ENCODE results near the gene SMARCA4.
"Not testable (repeated sequence)": the region's sequence is repeated elsewhere in the genome, so short reads cannot be mapped to it uniquely, and the experiment has no call there.

The SMARCA4 gene

DNA sequence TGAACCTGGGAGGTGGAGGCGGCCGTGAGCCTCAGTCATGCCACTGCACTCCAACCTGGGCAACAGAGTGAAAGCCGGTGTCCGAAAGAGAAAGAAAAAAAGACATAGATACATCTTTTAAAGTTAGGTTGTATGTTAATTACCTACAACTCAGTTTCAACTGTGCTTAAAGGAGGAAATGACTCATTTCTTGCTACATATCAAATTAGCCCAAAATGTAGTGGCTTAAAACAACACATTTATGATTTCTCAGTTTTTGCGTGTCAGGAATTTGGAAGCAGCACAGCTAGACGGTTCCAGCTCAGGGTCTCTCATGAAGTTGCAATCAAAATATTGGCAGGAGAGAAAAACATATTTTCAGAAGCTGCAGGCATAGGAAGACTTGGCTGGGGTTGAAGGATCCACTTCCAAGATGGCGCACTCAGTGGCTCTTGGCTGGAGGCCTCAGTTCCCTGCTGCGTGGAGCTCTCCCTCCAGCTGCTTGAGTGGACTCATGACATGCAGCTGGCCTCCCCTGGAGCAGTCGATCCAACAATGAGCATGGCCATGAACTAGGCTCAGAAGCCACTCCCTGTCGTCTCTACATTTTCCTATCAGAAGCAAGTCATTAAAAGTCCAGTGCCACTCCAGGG is 135.5 kb downstream of the SMARCA4 start:
- Mint-ChIP-seq H3K4me1 (peaks cover 61% of the 10 kb centered on the region), H3K27me3 (no peaks in the 10 kb centered on the region), H3K9me3 (peaks cover 5% of the 10 kb centered on the region), H3K27ac (peak overlapping the region; percentile 99), H3K4me3 (peak overlapping the region; percentile 88), H3K36me3 (peaks cover 19% of the 10 kb centered on the region)

GRCh38 chr19:11097367-11097766 is 136.5 kb downstream of the SMARCA4 start:
- Mint-ChIP-seq H3K36me3 (peaks cover 19% of the 10 kb centered on the region), H3K4me3 (peak overlapping the region; percentile 26), H3K27ac (peak overlapping the region; percentile 35), H3K4me1 (peaks cover 52% of the 10 kb centered on the region)
- H3K27me3 Mint-ChIP-seq, H3K9me3 Mint-ChIP-seq: not testable (repeated sequence)

DNA sequence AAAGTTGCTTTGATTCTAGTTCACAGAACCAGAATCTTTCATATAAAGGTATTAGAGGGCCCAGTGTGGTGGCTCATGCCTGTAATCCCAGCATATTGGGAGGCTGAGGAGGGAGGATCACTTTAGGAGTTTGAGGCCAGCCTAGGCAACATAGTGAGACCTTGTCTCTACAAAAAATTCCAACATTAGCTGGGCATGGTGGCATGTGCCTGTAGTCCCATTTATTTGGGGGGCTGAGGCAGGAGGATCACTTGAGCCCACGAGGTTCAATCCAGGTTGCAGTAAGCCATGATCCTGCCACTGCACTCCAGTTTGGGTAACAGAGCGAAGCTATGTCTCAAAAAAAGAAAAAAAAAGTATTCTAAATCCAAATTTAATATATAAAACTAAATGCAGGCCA is 137.5 kb downstream of the SMARCA4 start:
- H3K9me3 Mint-ChIP-seq = peaks cover 5% of the 10 kb centered on the region
- H3K4me3 Mint-ChIP-seq = no peak overlapping the region
- H3K4me1 Mint-ChIP-seq = peaks cover 44% of the 10 kb centered on the region
- H3K36me3 Mint-ChIP-seq = peaks cover 19% of the 10 kb centered on the region
- no peak overlapping the region for H3K27ac Mint-ChIP-seq
- no peaks in the 10 kb centered on the region for H3K27me3 Mint-ChIP-seq

DNA sequence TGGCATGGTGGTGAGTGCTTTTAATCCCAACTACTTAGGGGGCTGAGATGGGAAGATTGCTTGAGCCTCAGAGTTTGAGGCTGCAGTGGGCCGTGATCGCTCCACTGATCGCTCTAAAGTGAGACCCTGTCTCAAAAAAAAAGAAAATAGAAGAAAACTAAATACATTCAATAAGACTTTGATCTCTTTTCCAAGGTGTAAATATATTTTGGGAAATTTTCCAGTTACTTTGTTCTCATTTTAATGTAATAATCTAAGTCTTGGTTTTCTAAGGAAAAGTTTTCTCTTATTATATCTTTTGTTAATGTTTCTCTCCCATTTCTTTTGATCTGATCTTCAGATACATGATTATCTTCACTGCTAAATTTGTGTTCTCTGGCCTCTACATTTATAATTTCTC is 138.0 kb downstream of the SMARCA4 start:
- Mint-ChIP-seq H3K4me3 (no peak overlapping the region), H3K27ac (no peak overlapping the region), H3K9me3 (peaks cover 5% of the 10 kb centered on the region), H3K36me3 (peaks cover 19% of the 10 kb centered on the region), H3K4me1 (peaks cover 39% of the 10 kb centered on the region), H3K27me3 (no peaks in the 10 kb centered on the region)

DNA sequence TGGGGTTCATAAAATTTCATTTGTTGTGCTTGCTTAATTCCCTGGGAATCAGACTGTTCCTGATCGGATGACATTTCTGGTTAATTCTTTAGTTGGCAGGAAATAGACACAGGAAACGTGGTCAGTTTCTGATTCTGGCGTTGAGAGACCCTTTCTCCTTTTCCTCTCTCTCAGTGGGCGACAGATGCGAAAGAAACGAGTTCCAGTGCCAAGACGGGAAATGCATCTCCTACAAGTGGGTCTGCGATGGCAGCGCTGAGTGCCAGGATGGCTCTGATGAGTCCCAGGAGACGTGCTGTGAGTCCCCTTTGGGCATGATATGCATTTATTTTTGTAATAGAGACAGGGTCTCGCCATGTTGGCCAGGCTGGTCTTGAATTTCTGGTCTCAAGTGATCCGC is 139.2 kb downstream of the SMARCA4 start:
- Mint-ChIP-seq H3K36me3 (peaks cover 19% of the 10 kb centered on the region), H3K9me3 (peaks cover 5% of the 10 kb centered on the region), H3K27me3 (no peaks in the 10 kb centered on the region), H3K4me3 (no peak overlapping the region), H3K27ac (peak overlapping the region; percentile 51), H3K4me1 (peaks cover 32% of the 10 kb centered on the region)

GRCh38 chr19:11101057-11101456 is 140.2 kb downstream of the SMARCA4 start:
- Mint-ChIP-seq H3K4me1 (peaks cover 24% of the 10 kb centered on the region), H3K27ac (peak overlapping the region; percentile 17), H3K27me3 (no peaks in the 10 kb centered on the region), H3K9me3 (peaks cover 5% of the 10 kb centered on the region), H3K4me3 (no peak overlapping the region), H3K36me3 (peaks cover 20% of the 10 kb centered on the region)

GRCh38 chr19:11102944-11103343 is 142.1 kb downstream of the SMARCA4 start:
- Mint-ChIP-seq H3K4me3 (no peak overlapping the region), H3K27ac (no peak overlapping the region), H3K27me3 (no peaks in the 10 kb centered on the region), H3K36me3 (peaks cover 15% of the 10 kb centered on the region), H3K9me3 (no peaks in the 10 kb centered on the region), H3K4me1 (peaks cover 11% of the 10 kb centered on the region)

DNA sequence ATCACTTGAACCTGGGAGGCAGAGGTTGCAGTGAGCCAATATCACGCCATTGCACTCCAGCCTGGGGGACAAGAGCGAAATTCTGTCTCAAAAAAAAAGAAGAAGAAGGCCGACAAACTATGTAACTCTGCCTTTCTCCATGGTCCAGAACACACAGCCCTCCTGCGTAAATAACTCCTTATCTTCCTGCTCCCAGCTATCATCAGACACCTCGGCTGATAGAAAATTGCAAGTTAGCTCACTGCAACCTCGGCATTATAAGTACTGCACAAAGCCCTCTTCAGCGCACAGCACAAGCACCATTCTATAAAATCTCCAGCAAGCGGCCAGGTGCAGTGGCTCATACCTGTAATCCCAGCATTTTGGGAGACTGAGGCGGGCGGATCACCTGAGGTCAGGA is 142.8 kb downstream of the SMARCA4 start:
- H3K36me3 Mint-ChIP-seq = peaks cover 17% of the 10 kb centered on the region
- H3K27ac Mint-ChIP-seq, H3K4me3 Mint-ChIP-seq, H3K9me3 Mint-ChIP-seq, H3K27me3 Mint-ChIP-seq: not testable (repeated sequence)
- peaks cover 11% of the 10 kb centered on the region for H3K4me1 Mint-ChIP-seq

- Mint-ChIP-seq H3K9me3 (no peaks in the 10 kb centered on the region), H3K4me1 (peaks cover 2% of the 10 kb centered on the region), H3K36me3 (peaks cover 12% of the 10 kb centered on the region), H3K4me3 (no peak overlapping the region), H3K27me3 (no peaks in the 10 kb centered on the region), H3K27ac (no peak overlapping the region)
Measured at GRCh38 chr19:11105014-11105636, 144.3 kb downstream of the SMARCA4 start.

- Mint-ChIP-seq H3K4me1 (no peaks in the 10 kb centered on the region), H3K36me3 (peaks cover 9% of the 10 kb centered on the region), H3K27me3 (no peaks in the 10 kb centered on the region), H3K9me3 (no peaks in the 10 kb centered on the region), H3K4me3 (no peak overlapping the region), H3K27ac (no peak overlapping the region)
Measured at GRCh38 chr19:11106477-11106876, 145.6 kb downstream of the SMARCA4 start.

- H3K9me3 Mint-ChIP-seq = no peaks in the 10 kb centered on the region
- no peaks in the 10 kb centered on the region for H3K27me3 Mint-ChIP-seq
- H3K27ac Mint-ChIP-seq = no peak overlapping the region
- H3K4me1 Mint-ChIP-seq = no peaks in the 10 kb centered on the region
- H3K4me3 Mint-ChIP-seq = no peak overlapping the region
- peaks cover 12% of the 10 kb centered on the region for H3K36me3 Mint-ChIP-seq
Measured at GRCh38 chr19:11108746-11109145, 147.9 kb downstream of the SMARCA4 start.

- H3K36me3 Mint-ChIP-seq = peaks cover 10% of the 10 kb centered on the region
- no peak overlapping the region for H3K27ac Mint-ChIP-seq
- no peaks in the 10 kb centered on the region for H3K4me1 Mint-ChIP-seq
- no peaks in the 10 kb centered on the region for H3K27me3 Mint-ChIP-seq
- H3K4me3 Mint-ChIP-seq = no peak overlapping the region
- no peaks in the 10 kb centered on the region for H3K9me3 Mint-ChIP-seq
Measured at GRCh38 chr19:11111117-11111770, 150.4 kb downstream of the SMARCA4 start.

DNA sequence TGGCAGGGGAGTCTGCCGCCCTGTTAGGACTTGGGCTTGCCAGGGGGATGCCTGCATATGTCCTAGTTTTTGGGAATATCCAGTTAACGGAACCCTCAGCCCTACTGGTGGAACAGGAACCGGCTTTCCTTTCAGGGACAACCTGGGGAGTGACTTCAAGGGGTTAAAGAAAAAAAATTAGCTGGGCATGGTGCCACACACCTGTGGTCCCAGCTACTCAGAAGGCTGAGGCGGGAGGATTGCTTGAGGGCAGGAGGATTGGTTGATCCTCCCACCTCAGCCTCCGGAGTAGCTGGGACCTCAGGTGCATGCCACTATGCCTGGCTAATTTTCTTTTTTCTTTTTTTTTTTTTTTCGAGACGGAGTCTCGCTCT is 150.9 kb downstream of the SMARCA4 start:
- H3K4me1 Mint-ChIP-seq = no peaks in the 10 kb centered on the region
- H3K9me3 Mint-ChIP-seq = no peaks in the 10 kb centered on the region
- no peak overlapping the region for H3K4me3 Mint-ChIP-seq
- H3K27ac Mint-ChIP-seq = no peak overlapping the region
- peaks cover 11% of the 10 kb centered on the region for H3K36me3 Mint-ChIP-seq
- H3K27me3 Mint-ChIP-seq = no peaks in the 10 kb centered on the region

Measured in activated naive CD4-positive, alpha-beta T cell treated with anti-CD3 and anti-CD28 coated beads, Interleukin-2, amount 50 U/mL, for 24 hours (primary cell).